SIG-M5 treated with dmso at 0.1 percent for 504 hours (cell line): ENCODE results near the gene MIB2.

ENCODE experiments used
- DNase-seq: peaks from one replicate; lab custom pipeline; 2025; ENCODE audit not compliant: unreplicated experiment; lab: John Stamatoyannopoulos, UW

Gene MIB2

GRCh38 chr1:1598051-1598719 lies 17.1 kb upstream of the MIB2 start:
- DNase-seq, result no peak

GRCh38 chr1:1598720-1599029 lies 16.6 kb upstream of the MIB2 start:
- no peak for DNase-seq

GRCh38 chr1:1599030-1599934 lies 16.0 kb upstream of the MIB2 start:
- no peak for DNase-seq

GRCh38 chr1:1599935-1600860 lies 15.1 kb upstream of the MIB2 start, which contains the start of gene FNDC10:
FNDC10 (minus strand) TSS chr1:1600135; CDS start chr1:1600015, 120 bp downstream.
- DNase-seq, result no peak

GRCh38 chr1:1600861-1601563 lies 14.3 kb upstream of the MIB2 start:
- DNase-seq, result no peak

GRCh38 chr1:1601564-1602303 lies 13.6 kb upstream of the MIB2 start:
- DNase-seq, result no peak

- DNase-seq, result no peak
These were observed 12.9 kb upstream of the MIB2 start for GRCh38 chr1:1602304-1602967.

GRCh38 chr1:1602968-1603506 lies 12.3 kb upstream of the MIB2 start:
- DNase-seq, result no peak

GRCh38 chr1:1603671-1604373 lies 11.5 kb upstream of the MIB2 start:
- DNase-seq, result no peak

GRCh38 chr1:1604374-1605033 lies 10.8 kb upstream of the MIB2 start:
- DNase-seq, result no peak

- no peak for DNase-seq
These were observed 10.2 kb upstream of the MIB2 start for GRCh38 chr1:1605034-1605591.

- no peak for DNase-seq
These were observed 9.6 kb upstream of the MIB2 start for GRCh38 chr1:1605724-1606123.

GRCh38 chr1:1606232-1606631 lies 9.1 kb upstream of the MIB2 start:
- no peak for DNase-seq

- DNase-seq, result no peak
These were observed 5.3 kb upstream of the MIB2 start for GRCh38 chr1:1609822-1610485.

GRCh38 chr1:1610796-1611195 lies 4.5 kb upstream of the MIB2 start:
- DNase-seq, result no peak

- no peak for DNase-seq
These were observed 3.2 kb upstream of the MIB2 start for GRCh38 chr1:1612104-1612400.

- no peak for DNase-seq
These were observed 1.7 kb upstream of the MIB2 start for GRCh38 chr1:1613509-1614082.
